Measurements from ENCODE around the gene BCAS3.
"Not testable (repeated sequence)": the region's sequence is repeated elsewhere in the genome, so short reads cannot be mapped to it uniquely, and the experiment has no call there.

BCAS3 gene

GRCh38 chr17:61010661-61011170, 333.1 kb downstream of the BCAS3 start:
- no peak for DNase-seq

GRCh38 chr17:61011251-61011650, 333.6 kb downstream of the BCAS3 start:
- no peak for DNase-seq

- no peak for DNase-seq
Measured at GRCh38 chr17:61015966-61016365, 338.3 kb downstream of the BCAS3 start.

GRCh38 chr17:61017317-61018006, 339.8 kb downstream of the BCAS3 start:
- DNase-seq: no peak

- no peak for DNase-seq
Measured at GRCh38 chr17:61018938-61019337, 341.3 kb downstream of the BCAS3 start.

- DNase-seq: no peak
Measured at GRCh38 chr17:61023996-61024395, 346.3 kb downstream of the BCAS3 start.

GRCh38 chr17:61026818-61027217, 349.2 kb downstream of the BCAS3 start:
- DNase-seq: no peak

GRCh38 chr17:61029181-61029580, 351.5 kb downstream of the BCAS3 start:
- DNase-seq: no peak

GRCh38 chr17:61040666-61041065, 363.0 kb downstream of the BCAS3 start:
- DNase-seq: no peak

GRCh38 chr17:61042348-61042747, 364.7 kb downstream of the BCAS3 start:
- not testable (repeated sequence) for DNase-seq

- DNase-seq: no peak
Measured at GRCh38 chr17:61047515-61047914, 369.9 kb downstream of the BCAS3 start.

- no peak for DNase-seq
Measured at GRCh38 chr17:61048376-61049106, 370.9 kb downstream of the BCAS3 start.

- DNase-seq: no peak
Measured at GRCh38 chr17:61053469-61053868, 375.8 kb downstream of the BCAS3 start.

GRCh38 chr17:61054436-61054835, 376.8 kb downstream of the BCAS3 start:
- DNase-seq: no peak

GRCh38 chr17:61057257-61057656, 379.6 kb downstream of the BCAS3 start:
- no peak for DNase-seq

- DNase-seq: no peak
Measured at GRCh38 chr17:61058066-61058465, 380.4 kb downstream of the BCAS3 start.

- DNase-seq: no peak
Measured at GRCh38 chr17:61063528-61063927, 385.9 kb downstream of the BCAS3 start.

GRCh38 chr17:61064087-61064951, 386.7 kb downstream of the BCAS3 start:
- DNase-seq: no peak

- no peak for DNase-seq
Measured at GRCh38 chr17:61065263-61065773, 387.7 kb downstream of the BCAS3 start.

- DNase-seq: no peak
Measured at GRCh38 chr17:61066062-61066461, 388.4 kb downstream of the BCAS3 start.

GRCh38 chr17:61070649-61071048, 393.0 kb downstream of the BCAS3 start:
- DNase-seq: no peak

GRCh38 chr17:61072648-61073047, 395.0 kb downstream of the BCAS3 start:
- no peak for DNase-seq

GRCh38 chr17:61073131-61073530, 395.5 kb downstream of the BCAS3 start:
- no peak for DNase-seq
